ENCODE results near the gene MT3.

Gene MT3

DNA sequence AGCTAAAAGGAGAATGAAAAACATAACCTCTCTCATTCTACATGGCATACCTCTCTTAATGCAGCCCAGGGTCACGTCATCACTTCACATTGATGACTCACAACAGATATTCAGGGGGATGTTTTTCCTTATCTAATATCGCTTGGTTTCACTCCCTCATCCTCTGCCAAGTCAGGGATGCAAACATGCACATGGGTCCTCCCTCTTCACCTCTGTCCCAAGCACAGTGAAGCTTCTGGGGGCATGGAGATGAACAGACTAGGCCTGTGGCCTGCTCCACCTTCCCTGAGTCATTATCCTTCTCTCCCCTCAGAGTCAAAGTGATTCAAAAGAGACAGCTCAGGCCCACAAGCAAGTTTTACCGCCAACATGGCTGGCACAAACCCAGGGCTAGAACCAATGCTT lies 16.7 kb downstream of the MT3 start:
- Histone ChIP-seq H3K4me1 (ENCODE audit: control insufficient read depth in 1 of 2, insufficient read depth in 1 of 2, low read depth in 1 of 2, low read length in 1 of 2) (peaks cover 26 to 27% of the 10 kb centered on the region in 2 experiments), H3K27me3 (peaks cover 26% of the 10 kb centered on the region), H3K9me3 (no peaks in the 10 kb centered on the region), H3K27ac (no peak overlapping the region), H3K4me3 (ENCODE audit: low read depth in 1 of 2, low read length in 1 of 2) (no peak overlapping the region), H3K36me3 (no peaks in the 10 kb centered on the region)
- no peak for TF ChIP-seq CTCF (IDR thresholded peaks at IDR 0.05)

DNA sequence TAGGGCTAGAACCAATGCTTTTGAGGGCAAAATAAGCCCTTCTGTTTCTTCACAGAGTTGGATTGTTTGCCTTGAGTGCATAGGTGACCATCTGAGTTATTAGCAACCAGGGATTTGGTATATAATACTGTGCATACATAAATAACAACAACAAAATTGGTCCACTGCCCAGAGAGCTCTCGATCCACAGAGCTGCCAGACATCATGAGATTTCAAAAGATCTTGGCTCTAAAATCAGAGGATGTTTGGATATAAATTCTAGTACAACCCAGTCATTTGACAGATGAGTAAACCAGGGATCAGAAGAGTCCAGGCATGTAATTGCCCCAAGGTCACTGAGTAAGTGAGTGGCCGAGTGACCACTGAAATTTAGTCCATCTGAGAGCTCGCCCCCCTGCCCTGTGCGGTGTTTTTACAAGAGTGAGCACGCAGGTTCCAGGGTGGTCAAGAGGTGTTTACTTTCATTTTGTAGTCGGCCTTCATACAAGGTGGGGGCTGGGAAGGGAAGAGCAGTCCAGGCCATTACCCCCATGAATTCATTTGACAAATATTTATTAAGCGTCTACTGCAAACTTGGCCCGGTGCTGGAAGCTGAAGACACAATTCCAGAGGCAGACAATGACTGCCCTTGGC lies 17.3 kb downstream of the MT3 start:
- Histone ChIP-seq H3K36me3 (no peaks in the 10 kb centered on the region), H3K9me3 (no peaks in the 10 kb centered on the region), H3K4me1 (ENCODE audit: control insufficient read depth in 1 of 2, insufficient read depth in 1 of 2, low read depth in 1 of 2, low read length in 1 of 2) (peaks cover 26 to 27% of the 10 kb centered on the region in 2 experiments), H3K4me3 (ENCODE audit: low read depth in 1 of 2, low read length in 1 of 2) (no peak overlapping the region), H3K27ac (no peak overlapping the region), H3K27me3 (peaks cover 21% of the 10 kb centered on the region)
- TF ChIP-seq CTCF (IDR thresholded peaks at IDR 0.05): no peak

DNA sequence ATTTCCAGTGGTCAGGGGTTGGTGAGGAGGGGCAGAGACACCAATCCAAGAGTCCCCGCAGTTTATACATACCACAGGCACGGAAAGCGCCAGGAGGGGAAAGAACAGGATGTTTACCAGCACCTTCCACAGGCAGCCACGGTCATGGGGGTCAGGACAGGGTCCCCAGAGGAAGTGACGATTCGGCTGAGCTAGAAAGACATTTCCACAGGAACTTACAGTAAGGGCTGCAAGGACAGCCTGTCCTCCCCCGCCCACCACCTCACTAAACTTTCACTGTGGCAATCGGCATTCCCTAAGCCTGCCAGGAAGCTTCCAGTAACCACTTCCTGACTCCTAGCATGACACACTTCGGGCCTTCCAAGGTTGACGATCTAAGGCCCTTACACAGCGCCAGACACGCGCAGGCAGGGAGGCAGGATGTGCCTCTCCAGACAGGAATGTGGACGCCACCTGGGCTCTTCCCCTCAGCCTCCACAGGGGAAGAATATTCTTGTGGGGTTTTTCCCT lies 17.8 kb downstream of the MT3 start:
- Histone ChIP-seq H3K4me1 (ENCODE audit: control insufficient read depth in 1 of 2, insufficient read depth in 1 of 2, low read depth in 1 of 2, low read length in 1 of 2) (peaks cover 26 to 27% of the 10 kb centered on the region in 2 experiments), H3K36me3 (no peaks in the 10 kb centered on the region), H3K27ac (no peak overlapping the region), H3K9me3 (no peaks in the 10 kb centered on the region), H3K4me3 (ENCODE audit: low read depth in 1 of 2, low read length in 1 of 2) (no peak overlapping the region), H3K27me3 (peaks cover 15% of the 10 kb centered on the region)
- no peak for TF ChIP-seq CTCF (IDR thresholded peaks at IDR 0.05)

- TF ChIP-seq CTCF (IDR thresholded peaks at IDR 0.05): no peak
- H3K36me3 ChIP-seq: no peaks in the 10 kb centered on the region
- peaks cover 14% of the 10 kb centered on the region for H3K27me3 ChIP-seq
- peak overlapping the region; percentile 66 to 75 for H3K4me3 ChIP-seq (ENCODE audit: low read depth in 1 of 2, low read length in 1 of 2)
- peaks cover 26 to 27% of the 10 kb centered on the region in 2 experiments for H3K4me1 ChIP-seq (ENCODE audit: control insufficient read depth in 1 of 2, insufficient read depth in 1 of 2, low read depth in 1 of 2, low read length in 1 of 2)
- no peaks in the 10 kb centered on the region for H3K9me3 ChIP-seq
- peak overlapping the region; percentile 73 for H3K27ac ChIP-seq
Observed at GRCh38 chr16:56607675-56608042, 18.3 kb downstream of the MT3 start.

DNA sequence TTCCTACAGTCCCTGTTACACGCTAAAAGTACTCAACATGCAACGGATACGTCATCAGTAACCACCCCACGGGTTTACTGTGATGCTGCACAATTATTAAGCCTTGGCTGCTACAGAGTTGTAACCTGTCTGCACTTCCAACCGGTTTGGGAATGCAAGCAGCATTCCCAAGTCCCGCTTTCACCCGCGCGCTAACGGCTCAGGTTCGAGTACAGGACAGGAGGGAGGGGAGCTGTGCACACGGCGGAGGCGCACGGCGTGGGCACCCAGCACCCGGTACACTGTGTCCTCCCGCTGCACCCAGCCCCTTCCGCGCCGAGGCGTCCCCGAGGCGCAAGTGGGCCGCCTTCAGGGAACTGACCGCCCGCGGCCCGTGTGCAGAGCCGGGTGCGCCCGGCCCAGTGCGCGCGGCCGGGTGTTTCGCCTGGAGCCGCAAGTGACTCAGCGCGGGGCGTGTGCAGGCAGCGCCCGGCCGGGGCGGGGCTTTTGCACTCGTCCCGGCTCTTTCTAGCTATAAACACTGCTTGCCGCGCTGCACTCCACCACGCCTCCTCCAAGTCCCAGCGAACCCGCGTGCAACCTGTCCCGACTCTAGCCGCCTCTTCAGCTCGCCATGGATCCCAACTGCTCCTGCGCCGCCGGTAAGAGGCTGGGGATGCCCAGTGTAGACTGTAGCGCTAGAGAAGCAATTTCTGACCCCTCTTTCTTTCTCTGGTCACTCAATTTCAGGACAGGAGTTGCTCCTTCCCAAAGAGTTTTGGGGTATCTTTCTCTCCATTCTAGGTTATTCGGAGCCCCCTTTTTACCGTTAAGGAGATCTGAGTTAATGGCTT lies 18.9 kb downstream of the MT3 start, which contains the start of gene MT2A:
MT2A (plus strand) TSS at position 542 of the 833 bp plus-strand sequence; CDS start at position 614, 72 bp downstream.
- Histone ChIP-seq H3K4me3 (ENCODE audit: low read depth in 1 of 2, low read length in 1 of 2) (peak within 1 kb of the TSS; percentile 66 to 75), H3K9me3 (no peaks in the 10 kb centered on the region), H3K36me3 (no peaks in the 10 kb centered on the region), H3K27me3 (peaks cover 14% of the 10 kb centered on the region), H3K4me1 (ENCODE audit: control insufficient read depth in 1 of 2, insufficient read depth in 1 of 2, low read depth in 1 of 2, low read length in 1 of 2) (peaks cover 26 to 27% of the 10 kb centered on the region in 2 experiments), H3K27ac (peak within 1 kb of the TSS; percentile 73)
- TF ChIP-seq CTCF (IDR thresholded peaks at IDR 0.05): peak; percentile 31
